ENCODE results near the gene GPC3.
"Not testable (repeated sequence)": the region's sequence is repeated elsewhere in the genome, so short reads cannot be mapped to it uniquely, and the experiment has no call there.

GPC3 gene

DNA sequence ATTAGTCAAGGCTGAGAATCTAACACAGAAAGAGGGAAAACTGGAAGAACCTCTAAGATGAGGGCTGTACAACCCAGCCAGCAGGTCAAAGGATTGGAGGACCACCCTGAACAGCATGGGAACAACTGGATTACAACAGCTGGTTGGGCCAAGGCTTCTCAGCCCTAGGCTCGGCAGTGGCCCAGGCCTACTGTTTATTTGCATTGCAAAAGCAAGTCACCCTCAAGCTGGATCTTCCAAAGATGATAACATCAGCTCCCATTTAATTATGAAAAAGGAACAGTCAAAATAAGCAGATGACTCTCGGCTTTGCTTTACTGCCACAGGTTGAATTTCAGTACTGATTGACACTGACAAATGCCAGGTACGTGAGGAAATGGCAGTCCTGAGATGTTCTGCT, 61.8 kb downstream of the GPC3 start:
- no peak for DNase-seq

DNA sequence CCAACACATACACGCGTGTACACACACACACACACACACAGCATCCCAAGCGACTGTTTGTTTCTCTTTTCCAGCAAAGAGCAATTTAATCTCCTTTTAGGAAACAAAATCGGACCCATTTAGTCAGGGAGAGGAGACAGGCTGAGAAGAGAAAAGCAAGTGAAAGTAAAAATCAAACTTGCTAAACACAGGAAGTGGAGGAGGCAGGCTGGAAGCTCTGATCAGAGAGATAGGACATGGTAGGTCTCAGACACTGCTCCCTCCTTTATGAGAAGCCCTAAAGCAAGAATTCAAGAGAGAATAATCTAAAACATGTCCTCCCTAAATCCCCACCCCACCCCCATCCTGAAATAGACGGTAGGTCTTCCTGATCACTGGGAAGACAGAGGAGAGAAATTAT, 62.3 kb downstream of the GPC3 start:
- no peak for DNase-seq

DNA sequence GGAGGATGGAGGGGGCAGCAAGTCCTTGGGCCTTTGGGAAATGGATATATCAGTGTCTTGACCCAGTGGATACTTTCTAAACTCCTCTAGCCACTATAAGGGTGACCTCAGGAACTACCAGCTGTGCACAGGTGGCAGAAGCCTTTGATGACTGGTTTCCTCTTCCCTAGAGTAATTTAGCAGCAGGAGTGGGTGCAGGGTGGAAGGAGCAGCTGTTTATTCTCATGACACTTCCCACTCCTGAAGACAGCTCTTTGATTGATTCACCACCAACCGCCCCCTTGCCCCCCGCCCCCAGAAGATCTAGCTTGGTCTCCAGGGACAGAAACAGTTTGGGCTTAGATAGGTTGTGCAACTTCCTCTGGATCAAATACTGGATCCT, 63.0 kb downstream of the GPC3 start:
- DNase-seq = no peak

DNA sequence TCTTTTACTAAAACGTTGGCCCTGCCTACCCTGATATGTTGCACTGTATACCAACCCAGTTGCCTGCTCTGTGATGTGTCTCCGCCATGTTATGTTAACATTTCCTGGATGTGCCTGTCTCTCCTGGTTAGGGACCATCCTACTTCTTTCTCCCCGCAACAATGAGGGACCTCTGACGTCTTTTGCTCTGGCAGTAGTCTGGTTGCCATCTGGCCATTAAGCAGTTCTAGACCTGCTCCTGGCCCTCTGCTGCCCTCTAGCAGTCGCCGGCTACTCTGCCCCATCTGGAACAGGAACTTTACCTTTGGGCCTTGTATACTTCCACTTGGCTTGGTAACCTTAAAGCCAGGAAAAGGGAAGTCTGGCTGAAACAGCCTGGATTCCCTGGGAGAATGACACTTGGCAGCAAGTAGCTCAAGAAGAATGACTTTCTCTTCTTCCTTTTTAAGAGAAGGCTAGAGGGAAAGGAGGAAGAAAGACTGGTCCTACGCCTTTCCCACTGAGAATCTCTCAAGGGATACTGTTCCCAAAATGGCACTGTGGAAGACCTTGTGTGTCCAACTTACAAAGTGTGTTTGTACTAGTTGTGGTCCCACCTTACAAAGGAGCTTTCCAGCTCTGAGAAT, 63.5 kb downstream of the GPC3 start:
- no peak for DNase-seq

DNA sequence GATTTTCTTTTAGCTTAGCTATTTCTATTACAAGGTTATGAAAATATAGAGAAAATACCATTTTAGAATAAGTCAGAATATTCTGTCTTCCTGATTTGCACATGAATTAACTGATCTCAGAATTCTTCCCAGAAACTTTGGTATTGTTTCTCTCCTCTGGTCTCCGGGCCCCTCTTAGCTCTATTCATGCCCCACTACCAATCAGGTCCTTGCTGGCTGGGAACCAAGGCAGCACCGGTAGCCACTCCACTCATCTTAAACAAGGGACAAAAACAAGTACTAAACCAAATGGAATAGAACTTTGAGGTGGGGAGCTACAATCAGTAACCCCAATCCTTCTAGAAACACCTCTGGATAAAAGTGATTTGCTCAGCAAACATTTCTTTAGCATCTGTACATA, 64.3 kb downstream of the GPC3 start:
- DNase-seq = no peak

DNA sequence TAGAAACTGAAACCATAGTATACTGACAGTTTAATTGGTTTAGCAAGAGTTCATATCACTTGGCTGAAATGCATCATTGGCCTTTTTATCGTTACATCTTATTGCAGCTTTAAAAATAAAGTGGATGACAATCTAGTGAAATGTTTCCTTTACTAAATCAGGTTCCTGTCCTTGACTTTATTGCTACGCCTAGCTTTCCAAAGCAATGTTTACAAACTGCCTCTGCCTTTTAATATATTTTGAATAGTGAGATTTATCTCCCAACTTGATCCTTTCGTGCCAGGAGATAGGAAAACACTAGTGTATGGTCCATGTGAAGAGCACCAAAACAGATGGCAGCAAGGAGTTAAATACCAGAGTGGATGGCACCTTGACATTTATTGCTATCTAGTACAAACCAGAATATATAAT, 67.0 kb downstream of the GPC3 start:
- DNase-seq = no peak

DNA sequence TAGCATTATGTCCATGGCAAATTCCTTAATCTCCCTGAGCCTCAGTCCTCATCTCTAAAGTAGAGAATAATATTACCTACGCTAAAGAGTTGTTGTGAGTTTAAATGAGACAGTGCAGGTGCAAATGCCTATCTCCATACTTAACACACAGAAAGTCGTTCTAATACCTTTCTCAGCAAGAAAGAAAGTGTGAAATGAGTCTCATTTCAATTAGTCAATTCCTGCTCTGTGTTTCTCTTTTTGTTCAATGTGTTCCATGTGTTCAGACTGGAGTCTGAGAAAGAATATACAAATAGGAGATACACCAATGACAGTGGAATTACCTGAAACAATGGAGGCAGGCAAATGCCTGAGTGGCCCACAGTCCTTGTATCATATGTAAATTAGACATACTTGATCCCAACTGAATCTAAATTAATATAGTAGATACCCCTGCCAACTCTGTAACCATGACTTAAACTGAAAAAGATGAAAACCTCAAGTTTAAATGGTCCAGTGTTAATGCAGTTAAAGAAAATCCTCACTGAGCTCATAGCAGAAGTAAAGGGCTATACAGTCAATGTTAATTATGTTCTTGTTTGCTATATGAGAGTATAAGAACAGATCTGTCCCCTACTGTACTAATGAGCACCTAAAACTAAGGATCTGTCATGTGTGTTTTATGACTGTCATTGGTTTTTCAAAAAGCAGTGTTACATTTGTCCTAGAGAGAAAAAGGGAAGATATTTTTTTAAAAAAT, 68.2 kb downstream of the GPC3 start:
- no peak for DNase-seq

DNA sequence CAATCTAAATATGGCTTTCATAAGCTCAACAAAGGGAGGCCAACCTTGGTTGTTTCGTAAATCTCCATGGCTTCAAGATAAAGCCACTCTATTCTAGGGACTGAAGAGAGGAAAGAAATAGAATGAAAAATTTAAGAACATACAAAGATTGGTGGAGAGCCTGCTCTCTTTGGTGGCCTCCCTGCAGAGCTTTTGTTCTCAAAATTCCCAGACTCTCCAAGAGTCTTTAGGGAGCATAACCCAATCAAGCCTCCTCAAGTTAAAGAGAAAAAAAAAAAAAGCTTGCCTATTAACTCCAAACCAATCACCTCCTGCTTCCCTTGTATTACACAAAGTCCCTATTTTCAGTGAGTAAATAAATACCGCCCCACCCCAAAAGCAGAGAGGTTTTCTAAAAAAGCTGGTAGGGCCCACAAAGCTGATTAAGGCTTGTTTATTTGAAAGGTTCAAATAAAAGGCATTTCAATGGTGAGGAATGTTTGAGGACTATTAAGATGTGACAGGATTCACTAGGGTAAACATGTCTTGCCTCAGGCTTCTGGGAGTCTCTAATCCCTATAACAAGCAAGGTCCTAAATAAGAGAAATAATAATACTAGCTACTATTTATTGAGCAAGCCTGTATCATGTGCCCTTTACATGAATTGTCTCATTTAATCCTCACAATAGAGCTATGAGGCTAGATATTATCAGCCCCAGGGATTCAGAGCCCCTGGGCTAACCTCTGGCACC, 71.6 kb downstream of the GPC3 start:
- DNase-seq = no peak

DNA sequence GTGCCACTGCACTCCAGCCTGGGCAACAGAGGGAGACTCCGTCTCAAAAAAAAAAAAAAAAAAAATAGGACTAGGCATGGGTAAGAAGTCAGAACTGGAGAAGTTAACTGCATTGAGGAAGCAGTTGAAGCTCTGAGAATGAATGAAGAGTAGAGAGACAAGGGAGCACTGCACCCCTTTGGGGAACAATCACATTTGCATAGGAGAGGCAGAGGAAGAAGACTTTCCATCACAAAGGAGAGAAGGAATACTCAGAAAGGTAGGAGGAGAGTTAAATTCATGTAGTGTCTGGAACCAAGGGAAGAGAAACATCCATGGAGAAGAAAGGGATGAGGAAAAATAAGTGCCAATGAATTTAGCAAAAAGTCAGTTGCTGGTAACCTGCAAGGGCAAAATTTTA, 72.4 kb downstream of the GPC3 start:
- no peak for DNase-seq

DNA sequence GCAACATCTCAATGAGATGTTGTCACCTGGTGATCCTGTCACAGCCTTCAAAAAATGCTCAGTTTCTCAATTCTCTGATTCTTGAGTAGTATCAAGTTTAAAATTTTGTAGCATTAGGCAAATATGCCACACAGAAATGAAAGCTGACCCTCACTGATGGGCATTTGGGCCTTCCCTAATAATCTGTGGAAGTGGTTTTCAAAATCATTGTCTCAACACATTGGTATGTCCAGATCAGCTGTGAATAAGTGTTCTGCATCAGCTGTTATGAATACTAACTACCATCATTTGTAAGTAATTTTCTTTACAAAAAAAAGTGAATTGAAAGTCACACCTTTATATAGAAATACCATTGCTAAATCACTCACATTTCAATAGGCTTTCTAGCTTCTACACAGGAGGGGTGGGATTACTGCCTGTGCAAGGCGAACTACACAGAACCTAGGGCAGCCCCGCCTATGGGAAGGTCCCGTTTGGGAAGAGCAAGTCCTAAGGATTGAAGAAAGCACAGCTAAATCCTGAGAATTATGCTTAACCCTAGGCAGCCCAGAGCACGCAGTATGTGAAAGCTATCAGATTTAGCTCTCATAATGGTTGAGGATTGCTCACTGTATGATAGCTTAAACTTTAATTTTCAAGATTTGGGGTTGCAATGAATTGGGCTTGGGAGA, 73.4 kb downstream of the GPC3 start:
- no peak for DNase-seq

DNA sequence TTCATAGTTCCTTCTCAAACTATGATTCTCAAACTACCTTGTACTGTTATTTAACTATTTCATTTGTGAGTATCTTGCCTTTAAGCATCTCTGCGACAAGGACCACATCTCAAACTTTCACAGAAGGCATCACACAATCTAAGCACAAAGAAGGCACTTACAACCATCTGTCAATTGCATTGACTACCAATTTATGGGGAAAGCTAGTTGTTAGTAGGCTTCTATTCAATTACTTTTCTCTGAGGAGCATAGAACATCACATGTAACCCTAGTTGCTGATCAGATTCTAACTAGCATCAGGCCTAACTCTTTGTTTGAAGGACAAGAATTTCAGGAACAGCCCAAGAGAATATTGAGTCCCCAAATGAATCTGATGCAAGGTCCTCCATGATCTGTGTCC, 74.9 kb downstream of the GPC3 start:
- DNase-seq = no peak

DNA sequence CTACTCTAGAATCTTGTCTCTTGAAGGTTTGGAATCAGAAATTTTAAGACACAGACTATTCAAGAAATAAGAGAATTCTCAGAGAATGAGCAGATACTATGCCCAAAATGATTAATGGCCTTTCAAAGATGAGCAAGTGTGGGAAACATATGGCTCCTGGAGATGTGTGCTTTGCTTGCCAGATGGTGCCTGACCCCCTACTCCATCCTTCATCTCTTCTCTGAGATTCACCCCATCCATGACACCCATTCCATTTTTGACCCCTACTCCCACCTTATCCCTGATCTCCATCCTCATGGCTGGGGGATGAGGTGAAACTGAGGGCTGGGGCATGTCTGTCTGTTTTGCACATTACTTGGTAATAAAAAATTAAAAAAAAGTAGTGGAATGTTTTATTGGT, 75.5 kb downstream of the GPC3 start:
- no peak for DNase-seq

DNA sequence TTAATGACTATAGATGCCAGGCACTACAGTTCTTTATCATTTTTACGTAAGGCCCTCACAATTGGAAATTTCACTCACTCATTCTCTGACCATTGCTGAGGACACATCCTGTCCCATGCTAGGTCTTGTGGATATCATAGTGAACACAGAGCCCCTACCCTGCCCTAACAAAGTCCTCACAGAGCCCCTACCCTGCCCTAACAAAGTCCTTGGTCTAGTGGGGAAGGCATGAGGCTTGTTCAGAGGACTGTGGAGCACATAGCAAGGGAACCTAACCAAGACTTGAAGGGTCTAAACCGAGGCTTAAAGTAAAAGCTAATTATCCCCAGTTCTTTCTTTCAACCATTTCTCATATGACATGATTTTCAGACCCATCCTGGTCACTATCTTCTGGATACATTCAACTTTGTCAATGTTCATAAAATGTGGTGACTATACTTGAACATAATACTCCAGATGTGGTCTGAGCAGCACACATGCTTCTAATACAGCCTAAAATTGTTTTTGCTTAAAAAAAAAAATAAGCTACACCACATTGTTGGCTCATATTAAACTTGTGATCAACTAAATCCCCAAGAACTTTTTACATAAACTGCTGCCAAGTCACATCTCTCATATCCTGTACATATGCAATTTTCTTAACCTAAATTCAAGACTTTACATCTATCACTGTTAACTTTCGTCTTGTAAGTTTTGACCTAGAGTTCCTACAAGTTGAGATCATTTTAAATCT, 77.0 kb downstream of the GPC3 start:
- DNase-seq = no peak

DNA sequence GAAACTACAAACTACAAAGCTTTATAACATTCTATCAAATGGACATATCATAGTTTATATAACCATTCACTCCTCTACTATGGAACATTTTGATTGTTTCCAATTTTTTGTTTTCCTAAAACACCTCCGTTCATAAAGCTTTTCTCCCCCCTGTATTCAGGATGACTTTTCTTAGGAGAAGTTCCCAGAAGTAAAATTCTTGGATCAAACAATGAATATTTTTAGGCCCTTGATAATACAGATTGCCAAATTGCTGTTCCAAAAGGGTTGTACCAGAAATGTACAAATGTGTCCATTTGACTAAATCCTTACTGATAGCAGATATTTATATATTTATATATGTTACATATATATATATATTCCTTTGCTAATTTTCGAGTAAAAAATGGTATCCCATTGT, 77.8 kb downstream of the GPC3 start:
- DNase-seq = no peak

DNA sequence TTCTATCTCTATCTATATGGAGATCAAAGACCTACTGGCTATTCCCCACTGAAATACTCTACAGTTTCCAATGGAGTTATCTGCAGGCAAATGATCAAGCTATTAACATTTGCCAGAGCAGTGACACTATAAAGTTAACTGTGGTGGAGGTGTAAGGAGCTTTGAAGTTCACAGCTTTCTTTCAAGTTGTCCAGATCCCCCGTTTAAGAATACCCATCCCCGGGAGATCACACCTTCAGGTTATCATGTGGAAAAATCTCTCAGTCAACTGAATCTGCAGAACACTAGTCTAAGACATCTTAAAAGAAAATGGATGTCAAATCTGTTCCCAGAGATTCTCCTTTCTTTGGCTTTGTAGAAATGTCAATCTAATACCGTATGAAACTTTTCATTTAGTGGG, 80.1 kb downstream of the GPC3 start:
- DNase-seq = no peak

DNA sequence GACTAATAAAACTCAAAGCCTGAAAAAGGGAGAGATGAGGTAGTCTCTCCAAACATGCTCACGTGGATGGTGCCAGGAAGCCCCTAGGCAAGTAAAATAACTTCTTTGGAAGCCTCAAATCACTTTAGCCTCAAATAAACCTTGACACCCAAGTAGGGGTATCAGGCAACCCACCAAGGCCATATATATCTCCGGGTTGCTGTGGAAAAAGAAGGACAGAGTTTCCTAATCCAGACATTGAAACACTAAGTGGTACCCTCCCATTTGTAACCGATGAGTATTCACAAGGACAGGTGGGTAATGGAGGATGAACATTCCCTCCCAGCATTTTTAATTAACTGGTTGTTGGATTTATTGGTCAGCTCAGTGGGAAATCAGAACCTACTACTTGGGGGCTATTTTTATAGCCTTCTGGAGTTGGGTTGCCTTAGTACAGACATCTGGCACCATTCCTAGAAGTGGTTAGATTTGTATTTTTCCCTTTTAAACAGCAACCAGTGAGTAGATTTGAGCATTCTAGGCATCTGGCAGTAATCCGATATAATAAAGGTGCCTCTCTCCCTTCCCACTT, 87.7 kb downstream of the GPC3 start:
- no peak for DNase-seq

DNA sequence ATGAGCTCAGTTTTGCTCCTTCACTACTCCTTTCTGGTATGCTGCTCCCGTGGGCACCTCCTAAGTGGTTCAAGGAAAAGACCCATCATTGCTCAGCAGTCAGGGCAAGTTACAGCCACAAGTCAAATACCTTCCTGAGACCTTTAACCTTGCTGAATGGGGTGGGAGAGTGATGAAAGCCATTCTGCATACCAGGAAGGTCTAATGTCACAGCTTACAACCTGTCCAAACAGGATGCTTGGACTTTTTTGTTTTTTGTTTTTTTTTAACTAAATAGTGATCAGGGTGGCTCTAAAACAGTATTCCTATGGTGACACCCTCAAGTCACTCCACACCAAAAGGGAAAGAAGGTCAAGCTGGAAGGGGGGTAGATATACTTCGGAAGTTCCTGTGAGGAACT, 93.1 kb downstream of the GPC3 start:
- no peak for DNase-seq

DNA sequence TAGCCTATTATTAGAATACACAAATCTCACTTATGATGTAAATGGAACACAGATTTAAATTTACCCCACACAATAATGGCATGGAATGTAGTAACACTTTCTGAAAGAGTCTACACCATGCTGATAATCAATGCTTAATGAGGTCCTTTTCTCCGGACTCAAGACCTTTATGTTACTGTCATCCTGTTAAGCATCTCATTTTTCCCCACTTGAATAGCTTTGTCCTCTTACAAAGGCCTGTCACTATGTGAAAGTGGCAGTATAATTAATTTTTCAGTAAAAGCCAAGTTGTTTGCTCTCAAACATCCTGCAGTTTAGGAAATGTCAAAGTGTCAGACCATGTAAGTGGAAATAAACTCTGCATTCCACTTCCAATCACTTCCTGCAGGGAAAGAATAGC, 96.4 kb downstream of the GPC3 start:
- no peak for DNase-seq

DNA sequence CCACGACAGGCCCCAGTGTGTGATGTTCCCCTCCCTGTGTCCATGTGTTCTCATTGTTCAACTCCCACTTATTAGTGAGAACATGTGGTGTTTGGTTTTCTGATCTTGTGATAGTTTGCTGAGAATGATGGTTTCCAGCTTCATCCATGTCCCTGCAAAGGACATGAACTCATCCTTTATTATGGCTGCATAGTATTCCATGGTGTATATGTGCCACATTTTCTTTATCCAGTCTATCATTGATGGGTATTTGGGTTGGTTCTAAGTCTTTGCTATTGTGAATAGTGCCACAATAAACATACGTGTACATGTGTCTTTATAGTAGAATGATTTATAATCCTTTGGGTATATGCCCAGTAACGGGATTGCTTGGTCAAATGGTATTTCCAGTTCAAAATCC, 97.3 kb downstream of the GPC3 start:
- not testable (repeated sequence) for DNase-seq

DNA sequence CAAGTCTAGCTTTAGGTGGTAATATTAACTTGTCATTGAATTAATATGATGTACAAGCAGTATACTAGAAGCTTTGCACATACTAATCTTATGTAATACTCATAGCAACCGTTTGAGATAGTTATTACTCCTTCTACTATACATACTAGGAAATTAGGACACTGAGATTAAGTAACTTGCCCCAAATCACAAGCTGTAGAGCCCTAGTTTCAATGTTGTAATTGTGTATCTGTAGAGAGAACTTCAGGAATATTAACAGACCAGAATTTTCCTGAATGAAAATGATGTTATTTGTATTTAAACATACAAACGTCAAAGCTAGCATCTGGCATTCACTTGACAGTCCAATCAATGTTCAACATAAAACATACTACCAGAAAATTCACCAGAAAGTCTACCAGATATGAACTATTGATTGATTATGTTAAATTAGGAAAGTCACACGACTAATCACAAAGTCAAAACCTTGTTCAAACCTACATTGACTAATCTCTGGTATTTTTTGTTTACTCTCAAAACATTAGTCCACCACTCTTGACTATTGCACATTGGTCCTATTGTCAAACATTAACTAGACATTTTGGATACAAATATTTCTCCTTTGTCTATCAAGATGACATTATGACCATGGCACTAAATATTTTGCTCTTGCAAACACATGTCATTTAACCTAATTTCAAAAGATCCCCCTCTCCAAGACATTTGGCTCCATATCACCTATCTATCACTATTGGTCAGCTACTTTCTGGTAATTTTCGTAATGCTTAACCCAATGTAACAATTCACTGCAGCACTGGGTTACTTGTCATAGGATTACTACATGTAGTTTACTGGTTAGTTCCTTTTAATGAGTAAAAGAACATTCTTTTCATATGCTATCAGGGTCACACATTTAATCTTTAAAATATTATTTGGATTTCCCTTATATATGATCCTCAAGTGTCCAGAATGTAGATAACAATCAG, 100.7 kb downstream of the GPC3 start:
- no peak for DNase-seq

DNA sequence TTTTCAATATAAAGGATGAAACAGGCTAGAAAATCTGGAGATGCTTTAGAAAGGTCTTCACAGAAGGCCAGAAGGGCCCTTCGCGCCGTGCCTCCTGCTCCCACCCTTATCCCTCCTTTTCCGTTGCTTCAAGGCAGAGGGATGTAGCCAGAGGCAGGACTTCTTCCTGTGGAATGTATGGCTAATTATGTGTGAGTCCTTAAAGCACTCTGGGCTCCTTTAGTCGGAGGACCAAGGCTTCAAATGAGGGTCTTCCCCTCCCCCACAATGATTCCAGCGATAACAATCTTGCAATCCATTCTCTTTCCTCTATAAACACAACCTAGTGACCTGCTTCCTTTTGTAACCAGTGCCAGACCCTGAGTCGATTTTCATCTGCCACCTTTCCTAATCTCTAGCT, 103.5 kb downstream of the GPC3 start:
- no peak for DNase-seq

DNA sequence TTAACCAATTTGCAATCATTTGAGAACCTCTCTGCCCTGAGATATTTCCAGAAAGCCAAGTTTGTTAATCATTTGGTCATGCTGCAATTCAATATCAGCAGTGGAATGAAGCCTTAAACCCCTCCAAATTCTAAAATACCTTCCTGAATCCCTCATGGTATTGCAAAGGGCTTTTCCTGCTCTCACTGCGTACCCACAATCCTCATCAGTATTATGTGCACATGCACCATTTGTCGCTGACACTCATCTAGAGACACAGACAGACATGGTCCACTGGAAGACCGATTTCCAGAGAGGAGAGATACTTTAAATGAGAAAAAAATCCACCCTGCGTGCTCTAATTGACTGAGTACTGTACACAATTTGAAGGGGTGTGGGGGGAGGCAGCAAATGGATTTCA, 104.4 kb downstream of the GPC3 start:
- DNase-seq = no peak

Data from amniotic stem cell (primary cell).